Neural progenitor cell (in vitro differentiated cells): ENCODE measurements around the gene ABHD15. TPM values are rescaled to one million over a fixed set of nuclear protein-coding genes. Genes with fewer than 3 reads are reported as not detected.

Experiments
- DNase-seq: peaks from one replicate; pipeline ENCODE4 v3.0.0-alpha.2; 2016; ENCODE audit warnings: low spot score
- H2AFZ ChIP-seq: fragments of 200-600 bp; sonication (generic); replicated peaks from 2 replicates; pipeline ENCODE4 v1.6.1; 2016; ENCODE audit warnings: antibody characterized with exemption
- H3F3A ChIP-seq: fragments of 200-600 bp; sonication (generic); 2 replicates; pipeline ENCODE4 v1.6.1; 2016; ENCODE audit warnings: antibody characterized with exemption, low read depth
- H3K27ac ChIP-seq: fragments of 200-600 bp; sonication (generic); 2 replicates; pipeline ENCODE4 v1.5.1; 2016; ENCODE audit warnings: mild to moderate bottlenecking
- H3K27me3 ChIP-seq: fragments of 200-600 bp; sonication (generic); 2 replicates; pipeline ENCODE4 v1.6.1; 2016; ENCODE audit warnings: mild to moderate bottlenecking, moderate library complexity
- H3K36me3 ChIP-seq: fragments of 200-600 bp; sonication (generic); 2 replicates; pipeline ENCODE4 v1.5.1; 2016
- H3K4me1 ChIP-seq: fragments of 200-600 bp; sonication (generic); 2 replicates; pipeline ENCODE4 v1.6.1; 2016; ENCODE audit warnings: mixed run types
- H3K4me2 ChIP-seq: fragments of 200-600 bp; sonication (generic); 2 replicates; pipeline ENCODE4 v1.6.1; 2016
- H3K4me3 ChIP-seq: fragments of 200-600 bp; sonication (generic); 2 replicates; pipeline ENCODE4 v1.5.1; 2016
- H3K79me2 ChIP-seq: fragments of 200-600 bp; sonication (generic); 2 replicates; pipeline ENCODE4 v1.6.1; 2016; ENCODE audit warnings: low read depth
- H3K9ac ChIP-seq: fragments of 200-600 bp; sonication (generic); 2 replicates; pipeline ENCODE4 v1.6.1; 2016
- H3K9me3 ChIP-seq: fragments of 200-600 bp; sonication (generic); 2 replicates; pipeline ENCODE4 v1.5.1; 2016; ENCODE audit warnings: low read depth
- H4K20me1 ChIP-seq: fragments of 200-600 bp; sonication (generic); 2 replicates; pipeline ENCODE4 v1.6.1; 2016; ENCODE audit warnings: low read depth
- H3K27ac Mint-ChIP-seq: 3 replicates; pipeline ENCODE4 v1.8.0; 2021; ENCODE audit warnings: mixed read lengths
- H3K27me3 Mint-ChIP-seq: 2 replicates; pipeline ENCODE4 v1.8.0; 2022; ENCODE audit warnings: low read depth, mild to moderate bottlenecking, inconsistent platforms, moderate library complexity, mixed read lengths; ENCODE audit not compliant: insufficient read depth
- H3K36me3 Mint-ChIP-seq: 3 replicates; pipeline ENCODE4 v1.8.0; 2021; ENCODE audit warnings: mixed read lengths
- H3K4me1 Mint-ChIP-seq: 3 replicates; pipeline ENCODE4 v1.8.0; 2021; ENCODE audit warnings: mixed read lengths
- H3K4me3 Mint-ChIP-seq: 3 replicates; pipeline ENCODE4 v1.8.0; 2021; ENCODE audit warnings: mild to moderate bottlenecking, moderate library complexity, mixed read lengths
- H3K9me3 Mint-ChIP-seq: 3 replicates; pipeline ENCODE4 v1.8.0; 2020; ENCODE audit warnings: mixed read lengths
- EZH2 ChIP-seq: fragments of 200-600 bp; sonication (generic); IDR thresholded peaks from 2 replicates; pipeline ENCODE4 v1.6.1; 2017; ENCODE audit warnings: antibody characterized with exemption, mild to moderate bottlenecking, moderate library complexity
- EZH2phosphoT487 ChIP-seq: fragments of 200-600 bp; sonication (generic); IDR thresholded peaks from 2 replicates; pipeline ENCODE4 v1.6.1; 2017; ENCODE audit warnings: antibody characterized with exemption
- total RNA-seq: library from RNA; depleted of rRNA; stranded (reverse); fragments of >200 nt; gene quantifications from 2 replicates; pipeline ENCODE4 v1.2.3, GENCODE V29; 2015; ENCODE audit warnings: low replicate concordance
- TF ChIP-seq, protein P1 (sequence below): fragments of 200-600 bp; sonication (generic); IDR thresholded peaks from 2 replicates; pipeline ENCODE4 v1.5.1; 2017; ENCODE audit warnings: antibody characterized with exemption, mild to moderate bottlenecking

ABHD15 gene
- total RNA-seq, 1 donor from 2014 or later, result 2.5 TPM

DNA sequence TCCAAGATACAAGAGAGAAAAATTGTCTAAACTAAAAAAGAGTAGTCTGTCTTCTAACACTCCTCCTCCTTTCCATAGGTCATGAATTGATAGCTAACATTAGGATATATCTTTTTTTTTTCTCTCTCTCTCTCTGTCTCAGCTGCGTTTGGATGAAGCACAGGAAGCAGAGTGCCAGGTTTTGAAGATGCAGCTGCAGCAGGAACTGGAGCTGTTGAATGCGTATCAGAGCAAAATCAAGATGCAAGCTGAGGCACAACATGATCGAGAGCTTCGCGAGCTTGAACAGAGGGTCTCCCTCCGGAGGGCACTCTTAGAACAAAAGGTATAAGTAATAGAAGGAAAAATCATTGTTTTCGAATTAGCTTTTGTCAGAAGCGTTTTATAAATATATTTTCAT is 32.9 kb downstream of the ABHD15 start:
- Histone ChIP-seq H3K4me2 (no peak overlapping the region), H3K27me3 (no peaks in the 10 kb centered on the region), H3K36me3 (peaks cover 32% of the 10 kb centered on the region), H3K27ac (no peak overlapping the region), H3K9me3 (no peaks in the 10 kb centered on the region), H4K20me1 (no peaks in the 10 kb centered on the region), H3K4me3 (no peak overlapping the region), H2AFZ (no peak overlapping the region), H3K4me1 (no peaks in the 10 kb centered on the region), H3F3A (peaks cover 24% of the 10 kb centered on the region), H3K9ac (no peak overlapping the region), H3K79me2 (no peaks in the 10 kb centered on the region)
- TF ChIP-seq, protein P1, sequence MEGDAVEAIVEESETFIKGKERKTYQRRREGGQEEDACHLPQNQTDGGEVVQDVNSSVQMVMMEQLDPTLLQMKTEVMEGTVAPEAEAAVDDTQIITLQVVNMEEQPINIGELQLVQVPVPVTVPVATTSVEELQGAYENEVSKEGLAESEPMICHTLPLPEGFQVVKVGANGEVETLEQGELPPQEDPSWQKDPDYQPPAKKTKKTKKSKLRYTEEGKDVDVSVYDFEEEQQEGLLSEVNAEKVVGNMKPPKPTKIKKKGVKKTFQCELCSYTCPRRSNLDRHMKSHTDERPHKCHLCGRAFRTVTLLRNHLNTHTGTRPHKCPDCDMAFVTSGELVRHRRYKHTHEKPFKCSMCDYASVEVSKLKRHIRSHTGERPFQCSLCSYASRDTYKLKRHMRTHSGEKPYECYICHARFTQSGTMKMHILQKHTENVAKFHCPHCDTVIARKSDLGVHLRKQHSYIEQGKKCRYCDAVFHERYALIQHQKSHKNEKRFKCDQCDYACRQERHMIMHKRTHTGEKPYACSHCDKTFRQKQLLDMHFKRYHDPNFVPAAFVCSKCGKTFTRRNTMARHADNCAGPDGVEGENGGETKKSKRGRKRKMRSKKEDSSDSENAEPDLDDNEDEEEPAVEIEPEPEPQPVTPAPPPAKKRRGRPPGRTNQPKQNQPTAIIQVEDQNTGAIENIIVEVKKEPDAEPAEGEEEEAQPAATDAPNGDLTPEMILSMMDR, result no peak
- TF ChIP-seq EZH2, result no peak
- TF ChIP-seq EZH2phosphoT487, result no peak
- no peak overlapping the region for H3K27ac Mint-ChIP-seq
- no peaks in the 10 kb centered on the region for H3K4me1 Mint-ChIP-seq
- no peaks in the 10 kb centered on the region for H3K27me3 Mint-ChIP-seq
- no peaks in the 10 kb centered on the region for H3K9me3 Mint-ChIP-seq
- H3K4me3 Mint-ChIP-seq, result no peak overlapping the region
- peaks cover 39% of the 10 kb centered on the region for H3K36me3 Mint-ChIP-seq
- no peak for DNase-seq

DNA sequence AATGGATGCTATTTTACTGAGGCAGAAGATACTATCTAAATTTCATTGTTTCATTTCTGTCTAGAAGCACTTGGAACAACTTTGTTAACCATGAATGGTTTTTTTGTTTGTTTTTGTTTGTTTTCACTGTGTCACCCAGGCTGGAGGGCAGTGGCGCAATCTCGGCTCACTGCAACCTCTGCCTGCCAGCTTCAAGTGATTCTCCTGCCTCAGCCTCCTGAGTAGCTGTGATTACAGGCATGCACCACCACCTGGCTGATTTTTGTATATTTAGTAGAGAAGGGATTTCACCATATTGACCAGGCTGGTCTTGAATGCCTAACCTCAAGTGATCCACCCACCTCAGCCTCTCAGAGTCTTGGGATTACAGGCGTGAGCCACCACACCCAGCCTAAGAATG is 40.5 kb downstream of the ABHD15 start:
- Histone ChIP-seq H3K36me3 (peaks cover 2% of the 10 kb centered on the region), H3K4me3 (no peak overlapping the region), H4K20me1 (no peaks in the 10 kb centered on the region), H3K79me2 (no peaks in the 10 kb centered on the region), H3F3A (peaks cover 2% of the 10 kb centered on the region), H2AFZ (no peak overlapping the region), H3K9ac (no peak overlapping the region), H3K4me1 (no peaks in the 10 kb centered on the region), H3K27ac (no peak overlapping the region), H3K4me2 (no peak overlapping the region), H3K27me3 (no peaks in the 10 kb centered on the region), H3K9me3 (no peaks in the 10 kb centered on the region)
- DNase-seq, result no peak
- H3K27ac Mint-ChIP-seq, result no peak overlapping the region
- no peaks in the 10 kb centered on the region for H3K4me1 Mint-ChIP-seq
- peaks cover 31% of the 10 kb centered on the region for H3K36me3 Mint-ChIP-seq
- H3K9me3 Mint-ChIP-seq, result no peaks in the 10 kb centered on the region
- no peaks in the 10 kb centered on the region for H3K27me3 Mint-ChIP-seq
- TF ChIP-seq, protein P1, result no peak
- TF ChIP-seq EZH2, result no peak
- TF ChIP-seq EZH2phosphoT487, result no peak
- no peak overlapping the region for H3K4me3 Mint-ChIP-seq

DNA sequence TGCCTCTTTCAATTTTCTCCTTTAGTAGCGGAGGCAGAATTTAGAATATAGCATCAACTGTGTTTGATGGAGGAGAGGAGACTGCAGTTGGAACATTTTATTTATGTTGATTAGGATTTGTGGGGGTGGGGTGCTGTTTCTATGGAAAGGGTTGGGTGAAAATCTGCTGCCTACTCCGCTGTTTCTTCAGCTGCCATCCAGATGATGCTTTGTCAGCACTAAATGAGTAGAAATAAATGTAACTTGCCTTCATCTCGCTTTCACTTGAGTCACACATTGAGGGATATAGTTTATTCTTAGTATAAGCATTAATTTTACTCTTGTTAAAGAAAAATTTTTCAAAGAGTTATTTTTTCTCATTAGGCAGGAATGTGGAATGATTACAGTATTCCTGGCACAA is 42.1 kb downstream of the ABHD15 start:
- no peak for DNase-seq
- Mint-ChIP-seq H3K4me3 (no peak overlapping the region), H3K27me3 (no peaks in the 10 kb centered on the region), H3K4me1 (no peaks in the 10 kb centered on the region), H3K9me3 (no peaks in the 10 kb centered on the region), H3K27ac (no peak overlapping the region), H3K36me3 (peaks cover 29% of the 10 kb centered on the region)
- Histone ChIP-seq H3K27ac (no peak overlapping the region), H3K9me3 (no peaks in the 10 kb centered on the region), H3K36me3 (peaks cover 4% of the 10 kb centered on the region), H3K4me2 (no peak overlapping the region), H3K4me1 (no peaks in the 10 kb centered on the region), H3K9ac (no peak overlapping the region), H3F3A (no peaks in the 10 kb centered on the region), H3K79me2 (no peaks in the 10 kb centered on the region), H2AFZ (no peak overlapping the region), H3K4me3 (no peak overlapping the region), H3K27me3 (no peaks in the 10 kb centered on the region), H4K20me1 (no peaks in the 10 kb centered on the region)
- no peak for TF ChIP-seq EZH2phosphoT487
- TF ChIP-seq, protein P1, result no peak
- TF ChIP-seq EZH2, result no peak

DNA sequence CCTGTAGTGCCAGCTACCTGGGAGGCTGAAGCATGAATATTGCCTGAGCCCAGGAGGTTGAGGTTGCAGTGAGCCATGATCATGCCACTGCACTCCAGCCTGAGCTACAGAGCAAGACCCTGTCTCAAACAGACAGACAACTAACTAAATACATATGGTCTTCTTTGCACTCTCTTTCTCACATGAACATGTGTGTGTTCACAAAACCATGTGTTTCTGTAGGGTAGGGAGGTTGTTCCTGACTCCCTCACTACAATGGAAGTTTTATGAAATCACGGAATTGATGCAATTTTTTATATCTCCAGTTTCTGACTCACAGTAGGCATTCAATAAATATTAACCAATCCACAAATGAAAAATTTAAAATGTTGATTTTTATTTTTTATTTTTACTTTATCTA is 48.5 kb downstream of the ABHD15 start:
- no peaks in the 10 kb centered on the region for H3K79me2 ChIP-seq
- peaks cover 9% of the 10 kb centered on the region for H3F3A ChIP-seq
- no peak overlapping the region for H3K9ac ChIP-seq
- peaks cover 24% of the 10 kb centered on the region for H3K36me3 ChIP-seq
- no peak overlapping the region for H3K27ac ChIP-seq
- no peaks in the 10 kb centered on the region for H3K4me1 ChIP-seq
- no peak overlapping the region for H3K4me3 Mint-ChIP-seq
- peaks cover 2% of the 10 kb centered on the region for H3K27me3 Mint-ChIP-seq
- DNase-seq, result no peak
- no peak overlapping the region for H2AFZ ChIP-seq
- peaks cover 34% of the 10 kb centered on the region for H3K36me3 Mint-ChIP-seq
- no peak overlapping the region for H3K4me3 ChIP-seq
- no peak overlapping the region for H3K4me2 ChIP-seq
- TF ChIP-seq, protein P1, result no peak
- TF ChIP-seq EZH2phosphoT487 (no peak), EZH2 (no peak)
- no peaks in the 10 kb centered on the region for H4K20me1 ChIP-seq
- no peaks in the 10 kb centered on the region for H3K9me3 Mint-ChIP-seq
- H3K4me1 Mint-ChIP-seq, result no peaks in the 10 kb centered on the region
- H3K27me3 ChIP-seq, result no peaks in the 10 kb centered on the region
- H3K9me3 ChIP-seq, result no peaks in the 10 kb centered on the region
- H3K27ac Mint-ChIP-seq, result no peak overlapping the region
